HG03139 (cell line): ENCODE measurements around the gene GLS2.
"Not testable (repeated sequence)": the region's sequence is repeated elsewhere in the genome, so short reads cannot be mapped to it uniquely, and the experiment has no call there.

ENCODE experiments used
- ATAC-seq: cut with Tn5 transposase; IDR thresholded peaks from one replicate; pipeline ENCODE4 v1.9.1; 2021; ENCODE audit not compliant: unreplicated experiment

Gene GLS2

DNA sequence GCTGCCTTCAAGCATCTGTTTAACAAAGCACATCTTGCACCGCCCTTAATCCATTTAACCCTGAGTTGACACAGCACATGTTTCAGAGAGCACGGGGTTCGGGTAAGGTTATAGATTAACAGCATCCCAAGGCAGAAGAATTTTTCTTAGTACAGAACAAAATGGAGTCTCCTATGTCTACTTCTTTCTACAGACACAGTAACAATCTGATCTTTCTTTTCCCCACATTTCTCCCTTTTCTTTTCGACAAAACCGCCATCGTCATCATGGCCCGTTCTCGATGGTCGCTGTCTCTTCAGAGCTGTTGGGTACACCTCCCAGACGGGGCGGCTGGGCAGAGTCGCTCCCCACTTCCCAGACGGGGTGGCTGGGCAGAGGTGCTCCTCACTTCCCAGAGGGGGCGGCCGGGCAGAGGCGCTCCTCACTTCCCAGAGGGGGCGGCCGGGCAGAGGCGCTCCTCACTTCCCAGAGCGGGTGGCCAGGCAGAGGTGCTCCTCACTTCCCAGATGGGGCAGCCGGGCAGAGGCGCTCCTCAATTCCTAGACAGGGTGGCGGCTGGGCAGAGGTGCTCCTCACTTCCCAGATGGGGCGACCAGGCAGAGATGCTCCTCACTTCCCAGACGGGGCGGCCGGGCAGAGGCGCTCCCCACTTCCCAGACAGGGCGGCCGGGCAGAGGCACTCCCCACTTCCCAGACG is 5.6 kb upstream of the GLS2 start:
- ATAC-seq, result not testable (repeated sequence)

- ATAC-seq, result no peak
These were observed 2.4 kb upstream of the GLS2 start for GRCh38 chr12:56490360-56490759.

GRCh38 chr12:56487448-56488040 is 417 bp downstream of the GLS2 start:
- peak; percentile 10 for ATAC-seq

GRCh38 chr12:56486694-56487093 is 1.3 kb downstream of the GLS2 start:
- ATAC-seq, result no peak

DNA sequence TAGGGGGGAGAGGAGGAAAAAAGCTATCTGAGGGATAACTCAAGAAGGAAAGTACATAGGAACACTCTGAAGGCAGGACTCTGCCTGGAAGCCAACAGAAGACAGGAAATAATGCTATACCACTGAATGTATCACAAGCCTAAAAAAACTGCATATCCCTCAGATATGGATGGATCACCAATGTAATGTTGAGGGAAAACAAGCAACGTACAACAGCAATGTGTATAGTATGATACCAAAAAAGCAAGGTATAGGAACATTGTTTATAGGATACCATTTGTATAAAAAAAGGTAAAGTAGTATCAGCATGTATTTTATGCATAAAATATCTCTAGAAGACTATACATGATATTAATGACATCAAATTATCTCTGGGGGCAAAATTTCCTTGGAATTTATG is 3.4 kb downstream of the GLS2 start:
- no peak for ATAC-seq

DNA sequence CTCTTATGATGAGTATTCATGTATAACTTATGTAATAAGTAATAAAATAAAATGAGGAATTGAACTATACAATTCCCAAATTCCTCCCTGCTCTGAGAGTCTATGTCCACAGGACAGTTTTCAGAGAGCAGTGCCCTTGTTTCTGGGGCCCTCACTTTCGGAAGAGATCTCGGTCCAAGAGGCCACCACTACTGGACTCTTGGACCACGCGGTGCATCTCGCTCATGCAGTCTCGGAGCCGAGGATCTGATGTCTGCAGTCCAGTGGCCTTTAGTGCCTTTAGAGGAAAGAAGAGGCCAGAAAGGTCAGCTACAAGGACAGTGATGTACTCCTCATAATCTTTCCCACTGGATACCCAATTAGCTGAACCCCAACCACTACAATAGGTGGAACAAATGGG is 8.3 kb downstream of the GLS2 start:
- ATAC-seq, result no peak

DNA sequence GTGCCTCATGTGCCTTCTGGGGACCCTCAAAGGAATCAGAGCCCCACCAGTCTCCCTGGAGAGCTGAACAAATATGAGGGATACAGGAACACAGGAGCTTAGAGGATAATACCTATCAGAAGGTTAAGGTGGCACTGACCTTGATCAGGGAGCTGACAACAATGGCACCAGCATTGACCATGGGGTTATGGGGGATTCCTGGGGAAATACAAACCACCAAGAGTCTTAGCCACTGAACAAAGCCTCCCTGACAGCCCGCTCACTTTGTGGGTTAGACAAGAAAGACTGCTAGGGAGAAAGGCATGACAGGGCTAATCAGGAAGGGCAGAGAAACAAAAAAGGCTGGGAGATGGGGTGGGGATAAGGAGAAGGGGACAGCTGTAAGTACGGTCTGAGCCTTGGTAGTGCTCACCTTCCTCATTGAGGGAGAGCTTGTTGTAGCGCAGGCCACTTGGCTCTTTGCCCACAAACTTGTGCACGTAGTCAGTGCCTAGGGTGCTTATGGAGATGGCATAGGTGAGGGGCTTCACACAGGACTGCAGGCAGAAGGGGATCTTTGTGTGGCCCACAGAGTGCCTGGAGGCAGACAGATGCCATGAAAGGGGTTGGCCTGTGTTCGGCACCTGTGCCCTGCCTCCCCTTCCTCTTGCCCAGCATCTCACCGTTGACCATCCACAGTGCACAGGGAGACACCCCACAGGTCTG is 10.3 kb downstream of the GLS2 start:
- ATAC-seq, result no peak

DNA sequence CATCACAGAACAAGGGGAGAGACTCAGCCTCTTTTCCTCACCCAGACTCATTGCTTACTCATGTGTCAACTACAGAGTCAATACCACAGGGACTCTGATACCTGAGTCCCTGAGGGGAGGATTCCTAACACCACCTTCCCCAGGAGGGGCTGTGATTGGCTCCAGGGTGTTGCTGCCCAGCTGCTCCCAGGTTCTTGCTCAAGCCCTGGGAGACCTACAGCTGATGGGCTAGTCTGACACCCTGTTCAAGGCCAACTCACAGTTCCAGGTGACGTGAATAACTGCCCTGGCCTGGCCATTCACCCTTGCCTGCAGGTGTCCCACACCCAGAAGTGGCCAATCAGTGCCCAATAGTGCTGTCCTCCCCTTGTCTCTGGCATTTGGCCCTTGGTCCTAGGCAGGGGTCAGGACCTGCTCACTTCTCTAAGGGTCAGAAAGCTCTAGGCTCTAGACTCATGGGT is 11.0 kb downstream of the GLS2 start:
- ATAC-seq, result no peak

DNA sequence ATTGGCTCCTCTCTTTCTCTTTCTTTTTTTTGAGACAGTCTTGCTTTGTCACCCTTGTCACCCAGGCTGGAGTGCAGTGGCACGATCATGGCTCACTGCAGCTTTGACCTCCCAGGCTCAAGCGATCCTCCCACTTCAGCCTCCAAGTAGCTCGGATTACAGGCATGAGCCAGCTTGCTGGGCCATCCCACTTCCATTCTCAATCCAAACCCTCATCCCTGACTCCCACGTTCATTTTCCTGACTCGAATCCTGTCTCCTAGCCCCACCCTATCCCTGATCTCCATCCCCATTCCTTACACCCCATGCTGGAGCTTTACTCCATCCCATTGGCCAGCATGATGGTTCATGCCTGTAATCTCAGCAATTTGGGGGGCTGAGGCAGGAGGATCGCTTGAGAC is 11.8 kb downstream of the GLS2 start:
- ATAC-seq, result no peak

DNA sequence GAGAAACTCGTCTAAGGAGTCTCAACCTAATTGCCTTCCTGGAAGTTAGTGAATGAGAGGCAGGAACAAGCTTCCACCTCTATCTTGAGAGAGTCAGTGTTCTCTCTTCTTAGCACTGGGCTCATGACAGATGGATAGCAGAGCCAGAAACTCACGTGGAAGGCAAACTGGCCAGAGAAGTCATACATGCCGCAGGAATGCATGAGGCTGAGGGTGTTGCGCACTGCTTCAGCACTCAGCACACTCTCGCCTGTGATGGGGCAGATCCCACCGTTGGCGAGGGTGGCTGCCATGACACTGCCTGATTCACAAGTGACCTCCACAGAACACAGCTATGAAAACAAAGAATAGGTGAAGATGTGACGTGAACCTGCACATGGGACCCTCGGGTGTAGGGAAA is 13.6 kb downstream of the GLS2 start:
- ATAC-seq, result no peak

GRCh38 chr12:56469007-56469930 is 18.7 kb downstream of the GLS2 start:
- ATAC-seq, result no peak

DNA sequence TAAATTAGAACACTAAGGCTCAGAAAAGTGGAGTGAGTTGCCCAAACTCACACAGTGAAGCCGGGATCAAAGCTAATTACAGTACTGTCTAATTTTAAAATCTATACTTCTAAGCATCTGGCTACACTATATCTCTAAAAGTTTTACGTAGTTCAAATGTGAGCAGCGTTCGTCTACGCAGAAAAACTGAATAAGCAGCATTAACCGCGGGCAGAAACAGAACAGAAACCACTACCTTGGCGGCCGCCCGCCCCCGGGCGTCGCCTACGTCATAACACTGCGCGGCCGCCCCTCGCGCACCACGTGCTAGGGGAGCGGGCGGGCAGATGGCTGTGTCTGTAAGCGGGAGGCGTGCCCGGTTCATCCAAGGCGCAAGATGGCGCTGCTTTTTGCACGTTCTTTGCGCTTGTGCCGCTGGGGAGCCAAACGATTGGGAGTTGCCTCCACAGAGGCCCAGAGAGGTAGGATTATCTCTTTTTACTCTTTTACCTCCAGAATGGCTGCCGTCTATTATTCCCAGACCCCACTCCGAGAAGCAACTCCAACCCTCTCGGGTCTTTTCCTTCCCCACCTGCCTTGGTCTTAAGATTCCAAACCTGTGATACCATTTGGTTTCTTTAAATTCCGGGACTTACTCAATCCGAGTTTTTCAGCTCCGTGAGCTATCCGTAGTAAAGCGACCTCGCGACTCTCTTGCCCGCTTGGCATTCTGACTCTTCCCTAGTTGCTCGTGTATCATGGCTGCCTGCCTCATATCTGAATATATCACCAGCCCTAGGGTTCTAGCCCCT is 19.6 kb downstream of the GLS2 start, which contains the start of gene SPRYD4:
TSS of gene SPRYD4 (plus strand) at position 363 of the 791 bp plus-strand sequence. CDS start at position 377, 14 bp downstream.
- ATAC-seq, result peak; percentile 68

DNA sequence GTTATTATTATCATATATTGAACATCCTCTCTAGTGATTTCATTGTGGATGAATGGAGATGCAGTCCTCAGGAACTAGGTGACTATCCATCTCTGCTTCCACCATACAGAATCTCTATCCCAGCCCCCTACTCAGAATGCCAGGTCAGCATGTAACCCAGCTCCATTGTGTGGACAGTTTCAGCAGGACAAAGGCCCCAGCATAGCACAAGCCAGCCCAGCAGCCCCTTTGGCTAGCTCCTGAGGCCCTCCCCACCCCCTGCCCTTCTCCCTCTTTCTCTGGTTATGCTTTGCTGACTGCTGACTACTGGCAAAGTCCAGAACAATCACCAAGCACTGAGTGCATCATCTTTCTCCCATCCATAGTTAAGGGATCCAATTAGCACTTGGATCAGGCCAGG is 25.4 kb downstream of the GLS2 start:
- no peak for ATAC-seq

- ATAC-seq, result no peak
These were observed 26.5 kb downstream of the GLS2 start for GRCh38 chr12:56461235-56462159.

DNA sequence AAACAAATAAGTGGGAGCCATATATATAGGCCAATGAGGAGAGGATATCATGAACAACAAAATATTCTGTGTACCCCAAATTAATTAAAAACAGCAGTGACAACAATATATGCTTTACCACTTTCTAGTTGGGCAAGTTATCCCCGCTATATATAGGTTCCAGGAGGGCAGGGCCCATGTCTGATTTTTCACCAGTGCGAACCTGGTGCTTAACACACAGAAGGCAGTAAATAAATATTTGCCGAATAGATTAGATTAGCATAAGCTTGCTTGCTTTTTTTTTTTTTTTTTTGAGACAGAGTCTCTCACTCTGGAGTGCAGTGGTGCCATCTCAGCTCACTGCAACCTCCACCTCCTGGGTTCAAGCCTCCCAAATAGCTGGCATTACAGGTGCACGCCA is 30.1 kb downstream of the GLS2 start:
- no peak for ATAC-seq

DNA sequence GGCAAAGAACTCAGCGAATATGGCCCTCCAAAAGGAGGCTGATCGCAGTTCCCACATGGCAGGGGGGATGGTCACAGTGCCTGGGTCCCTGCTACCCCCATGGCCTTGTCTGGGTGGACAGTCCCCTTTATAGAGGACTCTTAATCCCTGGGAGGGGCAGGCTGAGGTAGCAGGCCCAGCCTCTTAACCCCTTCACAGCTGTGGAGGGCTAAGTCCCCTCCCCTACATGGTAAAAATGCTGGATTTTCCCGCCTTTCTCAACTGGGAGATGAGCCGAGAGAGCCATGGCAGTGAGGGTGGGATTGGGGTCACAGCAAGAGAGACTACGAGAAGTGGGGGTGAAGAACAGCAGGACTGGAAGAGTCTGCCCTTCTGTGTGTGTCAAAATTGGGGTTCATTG is 33.4 kb downstream of the GLS2 start, which contains the start of gene MIP:
TSS of gene MIP (minus strand) at position 101 of the 400 bp plus-strand sequence. CDS start at position 57, 44 bp downstream.
- no peak for ATAC-seq

DNA sequence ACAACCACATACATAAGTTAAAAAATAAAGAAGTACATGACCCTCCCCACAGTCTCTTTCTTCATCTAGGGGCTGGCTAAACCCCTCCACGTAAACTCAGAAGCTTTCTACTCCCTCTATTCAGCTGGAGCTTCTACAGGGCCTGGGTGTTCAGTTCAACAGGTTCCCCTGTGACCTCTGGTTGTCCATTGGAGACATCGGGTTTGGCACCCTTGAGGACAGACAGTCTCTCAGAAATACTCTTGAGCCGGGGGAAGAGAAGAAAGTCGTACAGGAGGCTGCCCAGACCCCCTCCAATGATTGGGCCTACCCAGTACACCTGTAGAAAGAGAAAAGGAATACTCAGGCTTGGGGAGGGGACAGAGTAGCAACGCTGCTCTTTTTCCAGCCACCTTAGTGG is 36.8 kb downstream of the GLS2 start:
- ATAC-seq, result no peak

GRCh38 chr12:56450241-56450640 is 37.7 kb downstream of the GLS2 start:
- no peak for ATAC-seq

DNA sequence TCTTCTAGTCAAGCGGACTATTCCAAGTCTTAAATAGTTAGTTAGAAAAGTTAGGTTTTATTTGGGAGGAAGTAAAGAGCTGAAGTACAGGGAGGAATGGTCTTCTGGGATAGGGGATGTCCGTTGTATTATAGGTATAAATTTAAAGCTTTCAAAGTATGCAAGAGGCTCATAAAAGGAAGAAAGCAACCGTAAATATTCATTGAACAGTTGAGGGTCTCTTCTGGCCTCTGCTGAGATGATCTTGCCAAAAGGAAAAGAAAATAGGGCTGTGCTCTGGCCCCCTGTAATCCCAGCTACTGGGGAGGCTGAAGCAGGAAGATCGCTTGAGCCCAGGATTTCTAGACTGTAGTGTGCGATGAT is 38.4 kb downstream of the GLS2 start:
- ATAC-seq, result no peak
